ENCODE results near the gene PI4KA.
"Not testable (repeated sequence)": the region's sequence is repeated elsewhere in the genome, so short reads cannot be mapped to it uniquely, and the experiment has no call there.

DNA sequence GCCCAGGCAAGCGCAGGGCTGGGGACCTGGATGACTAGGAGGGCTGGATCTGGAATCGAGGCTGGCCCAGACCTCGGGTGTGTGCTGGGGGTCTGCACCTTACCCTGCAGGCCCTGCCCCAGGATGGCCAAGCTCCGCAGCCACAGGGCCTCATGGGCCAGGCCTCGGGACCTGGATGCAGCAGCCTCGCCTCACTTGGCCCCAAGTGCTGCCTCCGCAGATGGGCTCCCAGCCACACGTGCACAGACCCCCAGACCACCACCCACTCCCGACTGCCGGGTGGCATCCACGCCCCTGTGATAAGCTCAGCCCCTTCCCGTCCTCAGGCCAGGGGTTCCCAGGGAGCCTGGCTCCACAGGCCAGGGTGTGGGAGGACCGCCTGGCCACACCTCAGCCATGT, 188.7 kb downstream of the PI4KA start:
- TF ChIP-seq, protein P1, sequence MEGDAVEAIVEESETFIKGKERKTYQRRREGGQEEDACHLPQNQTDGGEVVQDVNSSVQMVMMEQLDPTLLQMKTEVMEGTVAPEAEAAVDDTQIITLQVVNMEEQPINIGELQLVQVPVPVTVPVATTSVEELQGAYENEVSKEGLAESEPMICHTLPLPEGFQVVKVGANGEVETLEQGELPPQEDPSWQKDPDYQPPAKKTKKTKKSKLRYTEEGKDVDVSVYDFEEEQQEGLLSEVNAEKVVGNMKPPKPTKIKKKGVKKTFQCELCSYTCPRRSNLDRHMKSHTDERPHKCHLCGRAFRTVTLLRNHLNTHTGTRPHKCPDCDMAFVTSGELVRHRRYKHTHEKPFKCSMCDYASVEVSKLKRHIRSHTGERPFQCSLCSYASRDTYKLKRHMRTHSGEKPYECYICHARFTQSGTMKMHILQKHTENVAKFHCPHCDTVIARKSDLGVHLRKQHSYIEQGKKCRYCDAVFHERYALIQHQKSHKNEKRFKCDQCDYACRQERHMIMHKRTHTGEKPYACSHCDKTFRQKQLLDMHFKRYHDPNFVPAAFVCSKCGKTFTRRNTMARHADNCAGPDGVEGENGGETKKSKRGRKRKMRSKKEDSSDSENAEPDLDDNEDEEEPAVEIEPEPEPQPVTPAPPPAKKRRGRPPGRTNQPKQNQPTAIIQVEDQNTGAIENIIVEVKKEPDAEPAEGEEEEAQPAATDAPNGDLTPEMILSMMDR (IDR thresholded peaks at IDR 0.05) = not testable (repeated sequence)
- TF ChIP-seq EP300 (IDR thresholded peaks at IDR 0.05) = not testable (repeated sequence)

Measured in tibial nerve (tissue), 4 donors.